Hippocampal formation (tissue), 2 donors: ENCODE data around the gene TSPY3.
"Not testable (repeated sequence)": the region's sequence is repeated elsewhere in the genome, so short reads cannot be mapped to it uniquely, and the experiment has no call there.

Source experiments
- DNase-seq, 2 donors: peaks; one replicate each; lab custom pipeline; 2025; lab: John Stamatoyannopoulos, UW

The TSPY3 gene, protein sequence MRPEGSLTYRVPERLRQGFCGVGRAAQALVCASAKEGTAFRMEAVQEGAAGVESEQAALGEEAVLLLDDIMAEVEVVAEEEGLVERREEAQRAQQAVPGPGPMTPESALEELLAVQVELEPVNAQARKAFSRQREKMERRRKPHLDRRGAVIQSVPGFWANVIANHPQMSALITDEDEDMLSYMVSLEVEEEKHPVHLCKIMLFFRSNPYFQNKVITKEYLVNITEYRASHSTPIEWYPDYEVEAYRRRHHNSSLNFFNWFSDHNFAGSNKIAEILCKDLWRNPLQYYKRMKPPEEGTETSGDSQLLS

DNA sequence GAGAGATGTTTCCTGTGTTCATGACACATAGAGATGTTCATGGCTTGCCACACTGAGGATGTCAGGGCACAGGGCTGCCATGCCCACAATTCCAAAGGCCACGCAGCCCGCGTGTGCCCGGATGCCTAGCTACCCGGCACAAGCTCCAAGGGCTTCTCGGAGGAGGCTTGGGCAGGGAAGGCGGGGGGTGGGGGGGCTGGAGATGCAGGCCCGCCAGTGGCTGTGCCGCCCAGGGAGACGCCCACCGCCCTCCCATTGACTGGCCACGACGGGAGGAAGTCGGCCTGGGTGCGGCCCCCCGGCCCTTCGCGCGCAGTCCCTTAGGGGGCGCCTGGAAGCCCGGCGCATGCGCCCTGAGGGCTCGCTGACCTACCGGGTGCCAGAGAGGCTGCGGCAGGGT lies at the start of gene TSPY3:
Gene TSPY3 (plus strand): TSS at position 301 of the 400 bp plus-strand sequence. CDS start 46 bp downstream, at position 347.
- not testable (repeated sequence) for DNase-seq

DNA sequence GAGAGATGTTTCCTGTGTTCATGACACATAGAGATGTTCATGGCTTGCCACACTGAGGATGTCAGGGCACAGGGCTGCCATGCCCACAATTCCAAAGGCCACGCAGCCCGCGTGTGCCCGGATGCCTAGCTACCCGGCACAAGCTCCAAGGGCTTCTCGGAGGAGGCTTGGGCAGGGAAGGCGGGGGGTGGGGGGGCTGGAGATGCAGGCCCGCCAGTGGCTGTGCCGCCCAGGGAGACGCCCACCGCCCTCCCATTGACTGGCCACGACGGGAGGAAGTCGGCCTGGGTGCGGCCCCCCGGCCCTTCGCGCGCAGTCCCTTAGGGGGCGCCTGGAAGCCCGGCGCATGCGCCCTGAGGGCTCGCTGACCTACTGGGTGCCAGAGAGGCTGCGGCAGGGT lies 40.7 kb upstream of the TSPY3 start, which contains the start of gene TSPY8:
Gene TSPY8 (plus strand): TSS at position 301 of the 400 bp plus-strand sequence. CDS start 46 bp downstream, at position 347.
- DNase-seq = not testable (repeated sequence)

DNA sequence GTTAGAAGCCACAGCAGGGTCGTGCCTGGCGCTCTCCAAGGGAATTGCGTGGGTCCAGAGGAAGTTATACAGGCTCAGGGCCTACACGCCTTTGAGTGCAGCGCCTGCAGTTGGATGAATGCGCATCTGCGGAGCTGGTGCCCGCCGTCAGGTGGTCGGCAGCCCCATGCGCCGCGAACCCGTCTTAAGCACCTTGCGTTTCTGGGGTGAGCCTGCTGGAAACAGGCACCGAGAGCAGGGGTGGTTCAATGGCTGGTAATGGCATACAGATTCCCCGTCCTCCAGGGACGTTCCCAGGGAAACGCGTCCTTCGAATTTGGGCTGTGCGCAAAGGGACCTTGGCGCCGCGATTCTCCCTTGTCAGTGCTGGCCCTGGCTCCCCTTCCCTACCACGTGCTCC lies 1.7 kb upstream of the TSPY3 start:
- DNase-seq = not testable (repeated sequence)
